NCI-H82 treated with DMSO at 0.1 percent for 48 hours (cell line): ENCODE data around the gene COL8A2.

Experiments used
- DNase-seq: peaks from one replicate; lab custom pipeline; 2025; ENCODE audit not compliant: unreplicated experiment; lab: John Stamatoyannopoulos, UW

The COL8A2 gene

DNA sequence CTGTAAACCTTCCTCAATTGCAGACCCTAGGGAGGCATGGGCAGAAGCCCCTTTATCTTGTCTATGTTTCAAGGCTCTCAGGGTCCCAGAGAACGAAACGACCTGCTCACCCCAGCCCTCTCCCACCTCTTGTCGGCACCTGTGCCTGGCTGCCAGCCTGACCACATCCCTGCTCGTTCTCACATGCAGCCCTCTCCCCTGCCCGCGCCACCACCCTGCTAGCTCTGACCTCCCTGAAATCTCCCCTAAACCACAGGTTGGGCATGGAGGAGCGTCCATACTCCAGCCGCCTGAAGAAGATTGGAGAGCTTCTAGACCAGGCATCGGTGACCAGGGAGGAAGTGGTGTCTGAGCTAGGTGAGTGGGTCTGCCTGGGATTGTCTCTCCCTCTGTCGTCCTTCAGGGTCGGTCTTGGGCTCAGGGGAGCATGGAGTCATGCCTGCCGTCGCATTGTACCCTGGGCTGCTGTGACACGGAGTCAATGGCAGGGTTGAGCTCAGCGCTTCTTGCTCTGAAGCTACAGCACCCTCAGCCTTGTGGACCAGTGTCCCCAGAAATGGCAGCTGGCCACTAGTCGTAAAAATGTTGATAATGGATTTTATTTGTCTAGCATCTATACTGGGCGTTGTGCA lies 32.7 kb downstream of the COL8A2 start:
- DNase-seq, result no peak

DNA sequence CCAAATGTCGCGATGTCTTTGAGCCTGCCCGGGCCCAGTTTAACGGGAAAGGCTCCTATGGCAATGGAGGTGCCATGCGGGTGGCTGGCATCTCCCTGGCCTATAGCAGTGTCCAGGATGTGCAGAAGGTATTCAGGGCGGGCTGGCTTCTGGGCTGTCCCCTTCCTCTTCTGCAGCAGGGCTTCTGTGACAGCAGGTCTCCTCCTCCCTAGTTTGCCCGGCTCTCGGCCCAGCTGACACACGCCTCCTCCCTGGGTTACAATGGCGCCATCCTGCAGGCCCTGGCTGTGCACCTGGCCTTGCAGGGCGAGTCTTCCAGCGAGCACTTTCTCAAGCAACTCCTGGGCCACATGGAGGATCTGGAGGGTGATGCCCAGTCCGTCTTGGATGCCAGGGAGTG lies 33.3 kb downstream of the COL8A2 start:
- DNase-seq, result no peak

DNA sequence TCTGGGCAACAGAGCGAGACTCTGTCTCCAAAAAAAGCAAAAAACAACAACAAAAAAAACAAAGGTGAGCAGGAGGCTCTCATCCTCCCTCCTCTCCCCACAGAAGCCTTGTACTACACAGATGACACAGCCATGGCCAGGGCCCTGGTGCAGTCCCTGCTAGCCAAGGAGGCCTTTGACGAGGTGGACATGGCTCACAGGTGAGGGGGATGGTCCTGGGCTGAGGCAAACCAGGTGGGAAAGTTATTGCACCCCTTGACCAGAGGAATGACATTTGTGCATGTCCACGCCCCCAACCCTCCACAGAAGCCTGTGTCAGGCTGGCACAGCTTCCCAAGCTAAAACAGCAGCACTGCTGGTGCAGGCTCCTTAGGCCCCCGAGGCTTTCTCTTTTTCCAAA lies 33.9 kb downstream of the COL8A2 start:
- DNase-seq, result no peak

DNA sequence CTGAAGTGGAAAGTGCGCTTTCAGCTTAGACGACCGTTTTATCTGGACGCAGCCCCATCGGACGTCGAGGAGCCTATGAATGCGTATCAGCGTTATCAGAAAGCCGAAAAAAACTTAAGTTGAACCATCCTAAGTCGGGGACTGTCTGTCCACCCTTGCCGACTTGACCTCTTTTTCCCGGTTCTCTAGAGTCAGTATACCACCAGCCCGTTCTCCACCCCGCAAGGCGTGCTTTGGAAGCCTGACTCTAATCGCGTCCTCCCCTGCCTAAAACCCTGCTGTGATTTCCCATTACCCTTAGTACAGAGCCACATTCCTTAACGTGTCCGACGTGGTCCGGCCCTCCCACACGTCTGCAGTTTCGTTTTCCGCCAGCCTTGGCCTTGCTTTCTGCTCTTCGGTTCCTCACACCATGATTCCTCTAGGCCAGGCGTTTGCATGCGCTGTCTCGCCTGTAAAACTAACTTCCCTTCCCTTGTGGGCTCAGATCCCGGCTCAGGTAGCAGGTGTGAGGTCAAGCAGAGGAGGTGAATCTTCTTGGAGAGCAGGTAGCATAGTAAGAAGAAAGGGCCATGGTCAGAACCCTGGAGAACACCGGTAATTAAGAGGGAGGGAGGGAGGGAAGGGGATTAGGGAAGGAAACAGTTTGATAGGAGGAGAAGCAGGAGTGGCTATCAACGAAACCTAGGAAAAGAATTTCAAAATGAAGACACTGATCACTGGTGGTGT lies 35.5 kb downstream of the COL8A2 start:
- no peak for DNase-seq

DNA sequence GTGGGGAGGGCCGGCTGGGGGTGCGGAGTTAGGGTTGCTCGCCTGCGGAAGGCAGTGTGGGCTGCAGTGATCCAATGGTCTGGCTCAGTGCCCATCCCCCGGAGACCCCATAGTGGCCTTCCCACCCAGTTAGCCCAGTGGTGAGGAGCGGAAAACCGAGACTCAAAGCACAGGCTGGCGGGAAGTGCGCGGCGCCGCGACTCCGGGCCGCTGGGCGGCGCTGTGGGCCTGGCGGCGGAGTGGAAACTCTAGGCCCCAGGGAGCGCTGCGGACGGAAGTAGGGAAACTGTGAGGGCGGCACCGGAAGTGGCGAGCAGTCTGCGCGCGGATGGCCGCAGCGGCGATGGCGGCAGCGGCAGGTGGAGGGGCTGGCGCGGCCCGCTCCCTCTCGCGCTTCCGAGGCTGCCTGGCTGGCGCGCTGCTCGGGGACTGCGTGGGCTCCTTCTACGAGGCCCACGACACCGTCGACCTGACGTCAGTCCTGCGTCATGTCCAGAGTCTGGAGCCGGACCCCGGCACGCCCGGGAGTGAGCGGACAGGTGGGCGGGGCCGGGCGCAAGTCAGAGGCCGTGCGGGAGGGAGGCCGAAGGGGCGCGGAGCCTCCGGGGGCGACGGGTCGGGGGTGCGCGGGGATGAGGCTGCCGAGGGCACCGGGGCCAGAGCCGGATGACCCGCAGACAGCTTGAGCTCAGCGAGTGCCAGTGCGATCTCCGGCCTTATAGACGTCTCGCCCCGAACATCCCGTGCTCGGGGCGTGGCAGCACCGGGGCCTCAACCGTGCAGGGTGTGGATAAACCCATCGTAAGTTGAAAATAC lies 36.2 kb downstream of the COL8A2 start, which contains the start of gene ADPRS:
TSS of gene ADPRS (plus strand) at position 316 of the 816 bp plus-strand sequence. CDS start at position 329, 13 bp downstream.
- DNase-seq, result peak; percentile 74

DNA sequence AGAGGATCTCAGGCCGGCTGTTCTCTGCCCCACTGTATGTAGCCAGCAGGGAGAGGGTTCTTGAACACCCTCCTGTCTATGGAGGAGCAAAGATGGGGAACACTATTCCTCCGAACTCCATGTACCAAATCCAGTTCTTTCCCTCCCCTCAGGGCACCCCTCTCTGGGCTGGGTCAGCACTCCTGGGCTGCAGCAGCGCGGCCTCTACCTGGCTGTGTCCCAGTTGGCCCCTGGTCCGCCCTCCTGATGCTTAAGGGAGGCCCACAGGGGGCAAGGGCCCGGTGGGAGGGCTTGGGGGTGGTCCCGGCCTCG lies 36.8 kb downstream of the COL8A2 start:
- DNase-seq, result no peak

DNA sequence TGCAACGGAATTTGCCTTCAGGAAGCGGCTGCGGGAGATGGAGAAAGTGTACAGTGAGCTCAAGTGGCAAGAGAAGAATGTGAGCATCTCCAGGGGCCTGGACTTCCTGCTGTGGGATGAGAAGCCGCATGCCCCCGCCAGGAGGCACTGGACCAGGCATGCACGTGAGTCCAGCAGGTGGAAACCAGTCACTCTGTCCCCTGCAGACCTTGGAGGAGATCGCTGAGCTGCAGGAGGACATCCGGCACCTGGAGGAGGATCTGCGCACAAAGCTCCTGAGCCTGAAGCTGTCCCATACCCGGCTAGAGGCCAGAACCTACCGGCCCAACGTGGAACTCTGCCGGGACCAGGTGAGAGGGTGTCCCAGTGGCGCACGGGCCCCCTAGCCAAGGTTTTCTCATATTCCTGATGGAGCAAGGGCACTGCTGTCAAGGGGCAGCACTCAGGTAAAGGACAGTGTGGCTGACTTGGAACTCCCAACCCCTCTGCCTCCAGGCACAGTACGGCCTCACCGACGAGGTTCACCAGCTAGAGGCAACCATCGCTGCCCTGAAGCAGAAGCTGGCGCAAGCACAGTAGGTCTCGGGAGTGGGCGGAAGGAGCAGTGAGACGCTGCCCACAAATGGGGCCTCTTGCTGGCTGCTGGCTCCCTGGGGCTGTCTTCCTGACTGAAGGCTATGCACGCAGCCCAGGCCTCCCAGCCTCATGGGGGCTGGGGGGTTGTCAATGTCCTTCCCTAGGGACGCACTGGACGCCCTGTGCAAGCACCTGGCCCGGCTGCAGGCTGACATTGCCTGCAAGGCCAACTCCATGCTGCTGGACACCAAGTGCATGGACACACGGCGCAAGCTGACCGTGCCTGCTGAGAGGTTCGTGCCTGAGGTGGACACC lies 37.5 kb downstream of the COL8A2 start:
- no peak for DNase-seq

DNA sequence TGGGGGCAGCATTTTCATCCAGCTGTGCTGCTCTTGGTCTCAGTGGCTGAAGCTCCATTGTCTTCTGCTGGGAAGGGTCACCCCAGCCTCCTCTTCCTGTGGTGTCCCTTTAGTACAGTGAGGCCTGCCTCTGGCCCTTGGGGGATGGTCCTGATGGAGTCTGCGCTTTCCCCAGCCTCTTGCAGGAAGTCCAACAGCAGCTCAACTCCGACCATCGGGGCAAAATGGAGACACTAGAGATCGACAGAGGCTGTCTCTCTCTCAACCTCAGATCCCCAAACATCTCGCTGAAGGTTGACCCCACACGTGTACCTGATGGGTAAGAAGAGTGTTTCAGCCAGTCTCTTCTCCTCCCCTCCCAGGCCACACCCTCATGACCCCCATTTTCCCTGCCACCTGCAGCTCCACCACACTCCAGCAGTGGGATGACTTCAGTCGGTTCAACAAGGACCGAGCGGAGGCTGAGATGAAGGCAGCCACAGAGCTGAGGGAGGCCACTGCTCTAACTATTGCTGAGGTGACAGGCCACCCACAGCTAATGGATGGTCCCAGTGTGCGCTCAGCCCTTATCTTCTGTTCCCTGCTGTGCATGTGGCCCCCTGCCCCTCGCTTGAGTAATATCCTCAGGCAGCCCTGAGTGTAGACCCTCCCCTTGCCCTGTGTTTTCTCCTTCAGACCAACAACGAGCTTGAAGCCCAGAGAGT lies 38.3 kb downstream of the COL8A2 start:
- DNase-seq, result no peak

DNA sequence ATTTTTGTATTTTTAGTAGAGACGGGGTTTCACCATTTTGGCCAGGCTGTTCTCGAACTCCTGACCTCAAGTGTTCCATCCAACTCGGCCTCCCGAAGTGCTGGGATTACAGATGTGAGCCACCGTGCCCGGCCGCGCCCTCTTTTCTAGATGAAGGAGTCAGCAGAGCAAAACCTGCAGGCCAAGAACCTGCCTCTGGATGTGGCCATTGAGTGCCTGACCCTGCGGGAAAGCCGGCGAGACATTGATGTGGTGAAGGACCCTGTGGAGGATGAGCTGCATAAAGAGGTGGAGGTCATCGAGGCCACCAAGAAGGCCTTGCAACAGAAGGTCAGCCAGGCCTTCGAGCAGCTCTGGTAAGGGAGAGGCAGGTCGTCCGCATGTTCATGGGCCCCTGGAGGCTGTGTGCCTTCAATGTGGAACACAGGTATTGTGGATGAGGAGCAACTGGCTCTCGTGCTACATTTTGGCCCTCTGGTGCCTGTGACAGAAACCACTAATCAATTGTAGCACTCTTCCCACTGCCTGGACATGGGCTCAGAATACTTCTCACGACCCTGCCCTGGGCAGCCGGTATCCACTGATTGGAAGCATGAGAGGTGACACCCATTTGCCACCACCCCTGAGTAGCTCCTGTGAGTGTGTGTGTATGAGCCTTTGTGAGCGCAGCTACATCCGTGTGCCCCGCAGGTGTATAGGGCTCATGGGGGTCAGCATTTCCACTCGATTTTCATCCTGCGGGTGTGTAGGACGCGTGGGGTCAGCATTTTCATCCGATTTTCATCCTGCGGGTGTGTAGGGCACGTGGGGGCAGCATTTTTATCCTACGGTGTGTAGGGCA lies 39.1 kb downstream of the COL8A2 start:
- no peak for DNase-seq

DNA sequence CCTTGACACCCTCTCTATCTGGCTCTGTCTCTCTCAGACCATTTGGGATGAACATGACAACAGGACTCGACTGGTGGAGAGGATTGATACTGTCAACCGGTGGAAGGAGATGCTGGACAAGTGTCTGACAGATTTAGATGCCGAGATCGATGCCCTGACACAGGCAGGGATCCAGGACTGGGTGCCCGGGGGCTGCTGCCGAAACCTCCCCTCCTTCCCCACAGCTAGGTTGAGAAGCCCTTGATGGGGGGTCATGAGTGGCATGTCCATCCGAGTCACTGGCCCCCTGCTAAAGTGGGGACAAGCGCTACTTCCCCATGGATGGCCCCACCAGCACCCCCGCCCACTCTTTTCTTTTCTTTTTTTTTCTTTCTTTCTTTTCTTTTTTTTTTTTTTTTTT lies 39.9 kb downstream of the COL8A2 start:
- no peak for DNase-seq

DNA sequence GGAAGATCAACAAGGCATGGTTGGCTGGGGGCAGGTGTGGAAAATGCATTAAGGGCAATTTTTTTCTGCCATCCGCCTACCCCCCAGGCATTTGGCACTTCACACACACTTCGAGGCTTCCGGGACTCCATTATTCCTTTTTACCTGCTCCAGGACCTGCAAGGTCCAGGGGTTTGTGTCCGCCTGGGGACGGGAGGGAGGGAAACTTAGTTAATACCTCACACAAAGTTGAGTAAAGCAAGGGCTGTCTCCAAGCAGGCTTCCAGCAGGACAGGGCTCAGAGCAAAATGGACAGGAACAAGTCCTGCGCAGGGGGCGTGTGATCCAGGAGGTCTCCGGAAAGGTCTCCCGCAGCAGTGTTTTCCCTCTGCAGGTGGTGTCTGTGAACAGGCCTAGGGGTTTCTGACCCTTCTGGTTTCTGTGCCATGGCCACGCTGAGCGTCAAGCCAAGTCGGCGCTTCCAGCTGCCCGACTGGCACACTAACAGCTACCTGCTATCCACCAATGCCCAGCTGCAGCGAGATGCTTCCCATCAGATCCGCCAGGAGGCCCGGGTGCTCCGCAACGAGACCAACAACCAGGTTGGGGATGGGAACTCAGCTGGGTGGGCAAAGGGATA lies 40.4 kb downstream of the COL8A2 start:
- no peak for DNase-seq

DNA sequence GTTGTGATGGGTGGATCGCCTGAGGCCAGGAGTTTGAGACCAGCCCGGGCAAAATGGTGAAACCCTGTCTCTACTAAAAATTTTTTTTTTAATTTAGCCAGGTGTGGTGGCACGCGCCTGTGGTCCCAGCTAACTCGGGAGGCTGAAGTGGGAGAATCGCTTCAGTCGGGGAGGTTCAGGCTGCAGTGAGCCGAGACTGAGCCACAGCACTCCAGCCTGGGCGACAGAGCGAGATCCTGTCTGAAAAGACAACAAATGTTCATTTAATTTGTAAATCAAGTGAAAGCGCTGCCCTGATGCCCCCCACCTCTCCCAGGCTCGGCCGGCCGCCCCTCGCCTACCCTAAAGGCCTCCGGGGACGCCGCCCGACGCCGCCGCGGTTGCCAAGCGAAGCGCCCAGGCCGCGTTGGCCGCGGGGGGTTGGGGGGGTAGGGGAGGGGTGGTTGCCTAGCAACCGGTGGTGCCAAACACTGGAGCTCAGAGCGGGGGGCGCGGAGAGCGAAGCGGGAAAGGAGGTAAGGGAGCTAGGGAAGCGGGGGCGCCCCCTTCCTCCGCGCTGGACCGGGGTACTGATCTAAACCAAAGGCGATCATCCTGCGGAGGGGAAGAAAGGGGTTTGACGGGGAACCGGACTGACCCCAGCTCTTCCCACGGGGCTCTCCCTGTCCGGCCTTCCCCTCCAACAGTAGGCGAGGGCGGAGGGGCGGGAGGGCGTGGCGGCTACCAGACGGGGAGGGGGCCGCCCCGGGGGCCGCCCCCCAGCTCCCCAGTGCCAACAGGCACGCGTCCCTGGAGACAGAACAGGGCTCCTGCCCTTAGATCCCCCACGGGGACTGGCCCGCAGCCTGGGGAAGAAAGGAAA lies 41.2 kb downstream of the COL8A2 start, which contains the start of gene TEKT2:
TSS of gene TEKT2 (plus strand) at position 460 of the 862 bp plus-strand sequence. CDS start 828 bp downstream, outside the sequence.
- DNase-seq, result peak; percentile 73

DNA sequence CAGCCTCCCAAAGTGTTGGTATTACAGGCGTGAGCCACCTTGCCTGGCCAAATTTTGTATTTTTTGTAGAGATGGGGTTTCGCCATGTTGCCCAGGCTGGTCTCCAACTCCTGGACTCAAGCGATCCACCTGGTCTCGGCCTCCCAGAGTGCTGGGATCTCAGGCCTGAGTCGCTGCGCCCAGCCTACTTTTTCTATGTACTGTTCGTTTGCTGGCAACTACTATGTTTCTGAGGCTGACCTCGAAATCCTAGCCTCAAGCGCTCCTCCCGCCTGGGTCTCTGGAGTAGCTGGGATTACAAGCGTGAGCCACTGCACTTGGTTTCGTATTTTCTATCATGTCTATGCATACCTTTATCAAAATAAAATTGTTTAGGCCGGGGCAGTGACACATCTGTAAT lies 41.8 kb downstream of the COL8A2 start:
- DNase-seq, result no peak

DNA sequence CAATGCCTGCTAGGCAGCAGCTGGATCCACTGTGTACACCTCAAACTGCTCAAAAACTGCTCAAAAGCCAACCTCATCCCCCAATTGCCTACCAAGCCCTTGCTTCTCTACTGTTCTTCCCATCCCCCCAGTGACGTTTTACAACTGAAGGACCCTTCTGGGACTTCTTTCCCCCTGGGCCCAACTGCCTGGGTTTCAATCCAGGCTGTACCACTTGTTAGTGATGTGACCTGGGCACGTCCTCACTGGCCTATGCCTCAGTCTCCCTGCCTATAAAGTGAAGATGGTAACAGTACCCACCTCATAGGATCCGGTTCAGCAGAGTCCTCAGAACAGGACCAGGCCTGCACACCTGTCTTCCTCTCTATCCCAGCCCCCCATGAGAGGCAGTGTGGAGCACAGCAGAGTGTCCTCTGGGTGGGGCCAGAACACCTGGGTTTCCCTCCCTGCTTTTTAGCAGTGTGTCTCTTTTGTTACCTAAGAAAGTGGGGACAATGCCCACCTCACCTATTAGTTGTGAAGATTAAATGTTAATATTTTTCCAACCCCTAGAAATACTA lies 43.0 kb downstream of the COL8A2 start:
- no peak for DNase-seq

DNA sequence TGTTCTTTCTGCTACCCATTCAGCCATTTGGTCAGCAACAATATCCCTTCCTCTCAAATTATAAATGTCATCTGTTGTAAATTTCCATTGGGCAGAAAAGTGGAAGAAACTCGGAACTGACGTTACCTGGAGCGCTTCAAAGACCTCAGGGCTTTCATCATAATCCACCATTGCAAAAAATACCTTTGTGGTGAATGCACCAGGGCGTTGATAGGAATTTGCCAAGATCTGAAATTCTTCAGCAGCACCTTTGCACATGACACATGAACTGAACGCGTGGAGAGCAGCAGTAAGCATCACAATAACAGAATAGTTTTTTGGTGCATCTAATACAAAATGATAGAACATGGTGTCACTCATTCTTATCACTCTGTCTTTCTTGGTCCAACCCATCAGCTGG lies 44.2 kb downstream of the COL8A2 start:
- no peak for DNase-seq

DNA sequence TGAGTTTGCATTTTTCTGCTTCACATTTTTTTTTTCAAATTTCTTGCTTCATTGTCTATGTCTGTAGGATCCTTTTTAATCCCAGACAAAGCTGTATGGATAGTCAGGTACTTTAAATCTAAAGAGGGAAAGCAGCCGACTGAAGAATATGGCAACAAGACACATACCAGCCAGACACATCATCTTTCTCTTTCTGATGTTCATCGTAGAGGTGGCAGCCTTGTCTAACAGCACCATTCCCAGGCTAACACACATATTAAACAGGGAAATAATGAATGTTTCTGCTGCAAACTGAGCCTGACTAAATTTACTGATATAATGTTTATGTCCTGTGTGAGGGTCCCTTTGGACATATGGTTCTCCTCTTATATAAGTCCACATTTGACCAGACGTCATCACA lies 44.8 kb downstream of the COL8A2 start:
- DNase-seq, result no peak

DNA sequence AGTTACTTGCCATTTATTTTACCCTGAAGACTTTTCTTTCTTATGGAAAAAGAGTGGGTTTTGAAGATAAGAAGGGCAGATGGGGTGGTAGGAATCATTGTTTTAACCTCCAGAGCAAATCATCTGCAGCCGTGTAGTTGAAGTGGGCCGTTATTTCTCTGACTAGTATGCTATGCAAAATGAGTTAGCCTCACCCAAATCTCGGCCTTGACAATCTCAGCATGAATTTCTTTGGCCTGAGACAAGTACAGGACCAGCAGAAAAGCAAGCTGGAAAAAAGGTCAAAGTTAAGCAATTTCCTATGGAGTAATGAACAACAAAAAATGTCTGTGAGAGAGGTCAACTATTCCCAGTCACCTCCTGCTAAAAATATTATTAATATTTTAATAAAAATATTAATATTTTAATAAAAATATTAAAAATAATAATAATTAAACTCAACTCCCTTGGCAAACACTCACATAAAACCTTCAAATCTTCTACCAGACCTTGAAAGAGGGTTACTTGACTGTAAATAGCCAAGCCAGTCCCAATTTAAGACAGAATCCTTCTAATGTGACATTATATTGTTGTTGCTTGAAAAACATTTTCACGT lies 47.9 kb downstream of the COL8A2 start:
- no peak for DNase-seq
